K562 (cell line): ENCODE results near the gene ZNF346. TPM values are rescaled to one million over a fixed set of nuclear protein-coding genes. Genes with fewer than 3 reads are reported as not detected.

ENCODE experiments used
- CTCFL ChIP-seq: IDR thresholded peaks from 2 replicates; pipeline ENCODE4 v1.6.1; 2011; ENCODE audit warnings: borderline replicate concordance, low read depth, mild to moderate bottlenecking, moderate library complexity, low read length; ENCODE audit not compliant: insufficient read depth, poor library complexity, severe bottlenecking
- CUX1 ChIP-seq: fragments of 200-800 bp; sonication (Bioruptor generic); IDR thresholded peaks from 2 replicates; pipeline ENCODE4 v1.6.1; 2016; ENCODE audit warnings: missing genetic modification characterization, missing compliant biosample characterization
- MYC ChIP-seq, 2 experiments: fragments of 250-450 bp in 1 of 2; sonication (Bioruptor Pico) in 1 of 2; IDR thresholded peaks; 2 replicates each; pipeline versions ENCODE4 v1.5.1 to v1.6.1; 2012 to 2021; ENCODE audit warnings: low read depth in 2 of 2, borderline replicate concordance in 1 of 2, improper control_type of control experiment in 1 of 2, low read length in 1 of 2, mild to moderate bottlenecking in 1 of 2, moderate library complexity in 1 of 2
- ZNF124 ChIP-seq: sonication (generic); formaldehyde crosslinking; IDR thresholded peaks from 2 replicates; pipeline ENCODE4 v1.8.1; 2022; ENCODE audit warnings: missing genetic modification reagents
- ZNF175 ChIP-seq: fragments of 200-800 bp; sonication (Bioruptor generic); IDR thresholded peaks from 2 replicates; pipeline ENCODE4 v1.6.1; 2016; ENCODE audit warnings: low read depth, mild to moderate bottlenecking, missing genetic modification characterization, missing compliant biosample characterization
- polyA plus RNA-seq, 8 experiments: library from polyadenylated mRNA; depleted of rRNA in 4 of 8; stranded (reverse) in 5 of 8; unstranded in 3 of 8; fragments of >200 nt; fragmentation: Nextera tagmentation in 2 of 8; fragmentation: Illumina TruSeq in 1 of 8; extraction: Ambion mirVana in 2 of 8; extraction: Trizol in 1 of 8; gene quantifications; 2 replicates each; pipeline versions ENCODE4 v1.2.1 to v1.2.3, GENCODE V29; 2011 to 2014; ENCODE audit warnings: inconsistent platforms in 1 of 8, missing spikeins in 1 of 8
- total RNA-seq, 7 experiments: library from RNA; depleted of rRNA in 6 of 7; stranded (reverse); fragments of >200 nt in 6 of 7; fragmentation: Illumina TruSeq in 2 of 7; extraction: Trizol in 2 of 7; gene quantifications; 2 replicates each; pipeline versions ENCODE4 v1.2.1 to v1.2.3, GENCODE V29; 2011 to 2021; ENCODE audit warnings: low replicate concordance in 1 of 7

ZNF346 gene
- total and polyA plus RNA-seq, 9 of the 15 experiments (the other 6 are each of a cell fraction or from before 2014, with no cell fraction given) = 5.0 to 25.1 (median 20.1) TPM

GRCh38 chr5:177116631-177117373, 94.3 kb downstream of the ZNF346 start (continued):
- peak; percentile 56 for TF ChIP-seq CTCFL
- peak; percentile 97 for TF ChIP-seq MYC (IDR thresholded peaks at IDR 0.05; ENCODE audit: low read depth, low read length)
- peak; percentile 88; the same call in 1 of the 2 replicates for TF ChIP-seq MYC (CRISPR knock-in tag; IDR thresholded peaks at IDR 0.05; ENCODE audit: borderline replicate concordance, low read depth)
- TF ChIP-seq ZNF124 (CRISPR knock-in tag) = peak; percentile 98
- TF ChIP-seq ZNF175 (CRISPR knock-in tag) = peak; percentile 89
- TF ChIP-seq CUX1 = peak; percentile 77; the same call in 1 of the 2 replicates
